ENCODE measurements around the gene CCDC178.

GRCh38 chr18:33326975-33327374 lies 113.5 kb downstream of the CCDC178 start:
- TF ChIP-seq CTCF (IDR thresholded peaks at IDR 0.05; ENCODE audit: insufficient read depth, low read length, poor library complexity, severe bottlenecking), result no peak
- TF ChIP-seq EZH2phosphoT487 (conservative IDR thresholded peaks at IDR 0.05; ENCODE audit: low read length), result no peak

Data from SU-DHL-6 (cell line).